Neural cell (in vitro differentiated cells): ENCODE data around the gene PABPN1L.

Experiments used
- CTCF ChIP-seq: fragments of 450-650 bp; IDR thresholded peaks from 2 replicates; pipeline ENCODE4 v1.5.1; 2014; ENCODE audit warnings: antibody characterized with exemption, mild to moderate bottlenecking, moderate library complexity; ENCODE audit not compliant: poor library complexity, severe bottlenecking
- EZH2 ChIP-seq: fragments of 200-600, 300-800 bp; shearing (Covaris generic), sonication (generic); IDR thresholded peaks from 2 replicates; pipeline ENCODE4 v1.6.1; 2014; ENCODE audit warnings: antibody characterized with exemption, low read length, borderline replicate concordance, mild to moderate bottlenecking; ENCODE audit not compliant: insufficient read depth, poor library complexity, severe bottlenecking
- MXI1 ChIP-seq: fragments of 450-650 bp; conservative IDR thresholded peaks from 2 replicates; pipeline ENCODE4 v1.6.1; 2014; ENCODE audit warnings: antibody characterized with exemption, mild to moderate bottlenecking; ENCODE audit not compliant: poor library complexity, severe bottlenecking
- POLR2AphosphoS5 ChIP-seq: IDR thresholded peaks from 2 replicates; pipeline ENCODE4 v1.6.1; 2012
- REST ChIP-seq: IDR thresholded peaks from 2 replicates; pipeline ENCODE4 v1.6.1; 2012; ENCODE audit warnings: borderline replicate concordance
- SMC3 ChIP-seq: fragments of 450-650 bp; conservative IDR thresholded peaks from 2 replicates; pipeline ENCODE4 v1.6.1; 2014; ENCODE audit warnings: antibody characterized with exemption, mild to moderate bottlenecking, moderate library complexity; ENCODE audit not compliant: poor library complexity
- TAF1 ChIP-seq: IDR thresholded peaks from 2 replicates; pipeline ENCODE4 v1.6.1; 2012; ENCODE audit warnings: low read depth

- TF ChIP-seq EZH2 (no peak), CTCF (no peak), POLR2AphosphoS5 (no peak), TAF1 (no peak), MXI1 (no peak), REST (no peak), SMC3 (no peak)
These were observed 38.4 kb upstream of the PABPN1L start for GRCh38 chr16:88904676-88905365.
